Neuronal stem cell (in vitro differentiated cells): Measurements from ENCODE around the gene PFKM.

Experiments
- DNase-seq: peaks from one replicate; pipeline ENCODE4 v3.0.0-alpha.2; 2013; ENCODE audit warnings: low spot score
- H2AFZ ChIP-seq: one replicate; pipeline ENCODE4 v1.6.1; 2013; ENCODE audit warnings: mild to moderate bottlenecking, low read length, inconsistent platforms
- H2AK5ac ChIP-seq: 2 replicates; pipeline ENCODE4 v1.6.1; 2013; ENCODE audit warnings: low read depth, mild to moderate bottlenecking, inconsistent platforms, low read length, moderate library complexity, mixed read lengths
- H2BK120ac ChIP-seq: 2 replicates; pipeline ENCODE4 v1.6.1; 2013; ENCODE audit warnings: low read depth, mild to moderate bottlenecking, inconsistent platforms, low read length, moderate library complexity, mixed read lengths
- H2BK12ac ChIP-seq: one replicate; pipeline ENCODE4 v1.6.1; 2013; ENCODE audit warnings: low read length, inconsistent platforms
- H2BK15ac ChIP-seq: 2 replicates; pipeline ENCODE4 v1.6.1; 2013; ENCODE audit warnings: mild to moderate bottlenecking, low read length, inconsistent platforms, mixed read lengths
- H2BK5ac ChIP-seq: one replicate; pipeline ENCODE4 v1.6.1; 2013; ENCODE audit warnings: inconsistent platforms, mild to moderate bottlenecking, low read length, moderate library complexity
- H3K14ac ChIP-seq: one replicate; pipeline ENCODE4 v1.6.1; 2013; ENCODE audit warnings: low read length, inconsistent platforms
- H3K18ac ChIP-seq: 2 replicates; pipeline ENCODE4 v1.6.1; 2013; ENCODE audit warnings: low read length, inconsistent platforms
- H3K23ac ChIP-seq: 2 replicates; pipeline ENCODE4 v1.6.1; 2013; ENCODE audit warnings: low read depth, mild to moderate bottlenecking, mixed read lengths, low read length, inconsistent platforms; ENCODE audit not compliant: poor library complexity
- H3K27ac ChIP-seq: replicated peaks from 3 replicates; pipeline ENCODE4 v1.5.1; 2013; ENCODE audit warnings: low read length, inconsistent platforms
- H3K27me3 ChIP-seq, 3 experiments: 2 replicates each; pipeline ENCODE4 v1.6.1; 2013; ENCODE audit warnings: low read length in 3 of 3, mild to moderate bottlenecking in 2 of 3, inconsistent platforms in 1 of 3, low read depth in 1 of 3, mixed read lengths in 1 of 3, moderate library complexity in 1 of 3; ENCODE audit not compliant: control insufficient read depth in 3 of 3, insufficient read depth in 3 of 3
- H3K36me3 ChIP-seq, 2 donors: replicated peaks in 1 of 2; 2 replicates each; pipeline ENCODE4 v1.6.1; 2013; ENCODE audit warnings: low read length in 2 of 2; ENCODE audit not compliant: control insufficient read depth in 2 of 2, insufficient read depth in 2 of 2
- H3K4ac ChIP-seq: 2 replicates; pipeline ENCODE4 v1.6.1; 2013; ENCODE audit warnings: inconsistent platforms, mild to moderate bottlenecking, low read length, moderate library complexity
- H3K4me1 ChIP-seq, 2 donors: 1 replicate in 1 of 2; 2 replicates in 1 of 2; pipeline ENCODE4 v1.6.1; 2013; ENCODE audit warnings: low read length in 2 of 2, low read depth in 1 of 2; ENCODE audit not compliant: control insufficient read depth in 2 of 2, insufficient read depth in 1 of 2
- H3K4me2 ChIP-seq: one replicate; pipeline ENCODE4 v1.6.1; 2013; ENCODE audit warnings: mild to moderate bottlenecking, low read length, inconsistent platforms; ENCODE audit not compliant: insufficient read depth, poor library complexity, severe bottlenecking
- H3K4me3 ChIP-seq, 2 donors: 2 replicates each; pipeline ENCODE4 v1.5.1; 2013; ENCODE audit warnings: low read length in 2 of 2, mild to moderate bottlenecking in 2 of 2, inconsistent platforms in 1 of 2, moderate library complexity in 1 of 2
- H3K79me1 ChIP-seq: one replicate; pipeline ENCODE4 v1.6.1; 2013; ENCODE audit warnings: low read depth, mild to moderate bottlenecking, inconsistent platforms, low read length, moderate library complexity
- H3K9ac ChIP-seq: one replicate; pipeline ENCODE4 v1.6.1; 2013; ENCODE audit warnings: mild to moderate bottlenecking, low read depth, low read length, inconsistent platforms; ENCODE audit not compliant: poor library complexity
- H3K9me3 ChIP-seq, 2 donors: replicated peaks in 1 of 2; 2 replicates each; pipeline versions ENCODE3 to v1.6.1; 2013; ENCODE audit warnings: low read length in 2 of 2, mild to moderate bottlenecking in 2 of 2, inconsistent platforms in 1 of 2, low read depth in 1 of 2, mixed read lengths in 1 of 2, moderate library complexity in 1 of 2; ENCODE audit not compliant: control insufficient read depth in 2 of 2, insufficient read depth in 1 of 2
- H4K8ac ChIP-seq: one replicate; pipeline ENCODE4 v1.6.1; 2013; ENCODE audit warnings: low read depth, mild to moderate bottlenecking, inconsistent platforms, low read length, moderate library complexity
- H4K91ac ChIP-seq: one replicate; pipeline ENCODE4 v1.6.1; 2013; ENCODE audit warnings: low read length, low read depth, mild to moderate bottlenecking, inconsistent platforms; ENCODE audit not compliant: poor library complexity
- WGBS, 2 donors: extraction: QIAGEN DNeasy Blood & Tissue Kit; methylation state at CpG; one replicate each; pipeline ENCODE4 v1.1.7; 2013; ENCODE audit warnings: missing lambda C conversion rate in 2 of 2, mixed read lengths in 1 of 2; ENCODE audit not compliant: insufficient read length in 2 of 2, insufficient replicate concordance in 1 of 2; ENCODE audit errors: extremely low coverage in 2 of 2; 5-methylcytosine and 5-hydroxymethylcytosine counted together

The PFKM gene

DNA sequence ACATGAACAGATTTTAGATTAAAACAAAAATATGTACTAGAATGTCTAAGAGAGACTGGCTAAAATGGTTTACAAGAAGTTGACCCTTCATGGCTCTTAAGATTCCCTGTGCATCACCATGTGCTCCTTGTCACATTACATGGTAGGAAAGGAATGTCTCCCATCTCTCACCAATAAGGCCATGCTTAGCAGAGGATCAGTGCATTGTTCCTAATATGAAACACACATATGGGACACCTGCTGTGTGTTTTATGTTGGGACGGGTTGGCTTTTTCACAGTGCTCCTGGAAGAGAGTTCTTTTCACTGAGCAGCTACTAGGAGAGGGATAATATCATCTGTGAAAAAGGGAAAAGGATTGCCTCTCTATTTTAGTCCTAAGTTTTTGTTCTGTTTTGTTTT, 9.6 kb downstream of the PFKM start:
- Histone ChIP-seq H4K91ac (no peak overlapping the region), H3K18ac (no peak overlapping the region), H4K8ac (no peak overlapping the region), H2AK5ac (no peak overlapping the region), H3K14ac (no peak overlapping the region), H2AFZ (no peak overlapping the region), H3K36me3 (peaks cover 30 to 97% of the 10 kb centered on the region in 2 donors), H3K4me2 (no peak overlapping the region), H2BK5ac (no peak overlapping the region), H3K27ac (no peak overlapping the region), H2BK12ac (no peak overlapping the region), H2BK15ac (no peak overlapping the region), H3K23ac (no peak overlapping the region), H3K9me3 (no peaks in the 10 kb centered on the region), H3K4me1 (no peaks in the 10 kb centered on the region), H2BK120ac (no peak overlapping the region), H3K9ac (no peak overlapping the region), H3K79me1 (no peaks in the 10 kb centered on the region), H3K4ac (no peak overlapping the region), H3K4me3 (no peak overlapping the region), H3K27me3 (no peaks in the 10 kb centered on the region)
- no peak for DNase-seq
- no CpG with 5 or more reads among the region's 1 CpG for WGBS, 2 donors

DNA sequence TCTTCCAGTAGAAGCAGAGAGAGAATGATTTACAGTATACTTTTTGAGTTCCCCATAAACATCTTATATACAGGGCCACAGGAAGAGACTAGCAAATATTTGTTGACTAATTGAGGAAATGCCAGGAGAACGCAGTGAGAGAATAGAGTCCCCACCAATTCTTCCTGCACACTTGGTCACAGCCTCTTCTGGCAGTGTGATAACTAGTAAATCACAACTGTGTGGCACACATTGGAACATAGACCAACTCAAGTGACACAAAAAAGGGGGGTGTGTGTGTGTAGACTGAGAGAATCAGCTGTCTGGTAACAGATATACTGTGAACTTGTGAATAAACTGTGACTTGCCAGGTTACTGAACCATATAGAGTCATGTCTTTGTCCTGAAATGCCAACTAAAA, 10.2 kb downstream of the PFKM start:
- WGBS, 2 donors, result no CpG with 5 or more reads among the region's 1 CpG
- Histone ChIP-seq H3K27ac (no peak overlapping the region), H2BK120ac (no peak overlapping the region), H3K4ac (no peak overlapping the region), H4K91ac (no peak overlapping the region), H3K23ac (no peak overlapping the region), H2BK15ac (no peak overlapping the region), H3K9ac (no peak overlapping the region), H3K18ac (no peak overlapping the region), H3K4me2 (no peak overlapping the region), H3K36me3 (peaks cover 34 to 97% of the 10 kb centered on the region in 2 donors), H2BK5ac (no peak overlapping the region), H3K4me1 (no peaks in the 10 kb centered on the region), H2BK12ac (no peak overlapping the region), H2AK5ac (no peak overlapping the region), H3K9me3 (no peaks in the 10 kb centered on the region), H3K27me3 (no peaks in the 10 kb centered on the region), H3K4me3 (no peak overlapping the region), H2AFZ (no peak overlapping the region), H3K79me1 (no peaks in the 10 kb centered on the region), H4K8ac (no peak overlapping the region), H3K14ac (no peak overlapping the region)
- DNase-seq, result no peak

DNA sequence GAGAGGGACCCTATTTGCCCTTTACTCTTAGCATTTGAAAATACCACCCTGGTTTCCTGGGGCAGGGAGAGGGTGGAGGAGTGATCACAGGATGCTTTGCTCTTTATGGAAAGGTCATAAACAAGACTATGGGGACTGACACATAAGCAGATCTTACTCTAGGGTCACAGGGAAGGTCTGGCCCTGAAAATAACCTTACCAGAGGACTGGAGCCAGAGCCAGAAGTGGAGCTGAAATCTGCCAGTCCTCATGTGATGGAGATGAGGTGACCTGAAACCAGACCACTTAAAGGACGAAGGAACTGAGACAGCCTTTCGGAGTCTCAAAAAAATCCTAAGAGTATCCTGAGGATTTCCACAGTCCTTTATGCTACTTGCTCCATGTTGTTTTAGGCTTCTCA, 12.4 kb downstream of the PFKM start:
- Histone ChIP-seq H3K4ac (no peak overlapping the region), H3K4me3 (no peak overlapping the region), H2BK120ac (no peak overlapping the region), H4K91ac (no peak overlapping the region), H3K79me1 (no peaks in the 10 kb centered on the region), H3K36me3 (peaks cover 40 to 98% of the 10 kb centered on the region in 2 donors), H2BK15ac (no peak overlapping the region), H3K4me1 (no peaks in the 10 kb centered on the region), H2BK12ac (no peak overlapping the region), H3K27ac (no peak overlapping the region), H2AK5ac (no peak overlapping the region), H3K9me3 (no peaks in the 10 kb centered on the region), H3K23ac (no peak overlapping the region), H3K27me3 (no peaks in the 10 kb centered on the region), H3K14ac (no peak overlapping the region), H3K18ac (no peak overlapping the region), H2AFZ (no peak overlapping the region), H4K8ac (no peak overlapping the region), H2BK5ac (no peak overlapping the region), H3K9ac (no peak overlapping the region), H3K4me2 (no peak overlapping the region)
- no peak for DNase-seq
- WGBS, 2 donors, result no CpG with 5 or more reads among the region's 2 CpGs

DNA sequence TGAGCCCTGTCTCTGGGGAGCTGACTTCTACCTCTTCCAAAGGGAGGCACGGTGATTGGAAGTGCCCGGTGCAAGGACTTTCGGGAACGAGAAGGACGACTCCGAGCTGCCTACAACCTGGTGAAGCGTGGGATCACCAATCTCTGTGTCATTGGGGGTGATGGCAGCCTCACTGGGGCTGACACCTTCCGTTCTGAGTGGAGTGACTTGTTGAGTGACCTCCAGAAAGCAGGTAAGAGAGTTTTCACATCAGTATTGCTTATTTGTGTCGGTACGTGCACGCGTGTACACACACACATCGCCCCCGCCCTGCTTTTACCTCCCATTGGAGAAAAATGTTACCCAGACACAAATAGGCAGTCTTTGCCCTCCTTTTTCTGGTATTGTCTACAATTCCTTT, 13.7 kb downstream of the PFKM start:
- Histone ChIP-seq H2BK12ac (no peak overlapping the region), H3K9me3 (no peaks in the 10 kb centered on the region), H3K4ac (no peak overlapping the region), H2AFZ (no peak overlapping the region), H3K79me1 (no peaks in the 10 kb centered on the region), H2BK120ac (no peak overlapping the region), H3K9ac (no peak overlapping the region), H3K27me3 (no peaks in the 10 kb centered on the region), H2AK5ac (no peak overlapping the region), H3K18ac (no peak overlapping the region), H3K4me1 (no peaks in the 10 kb centered on the region), H3K23ac (no peak overlapping the region), H3K4me2 (no peak overlapping the region), H2BK5ac (no peak overlapping the region), H4K8ac (no peak overlapping the region), H3K14ac (no peak overlapping the region), H3K4me3 (no peak overlapping the region), H4K91ac (no peak overlapping the region), H3K27ac (no peak overlapping the region), H2BK15ac (no peak overlapping the region), H3K36me3 (peaks cover 43 to 95% of the 10 kb centered on the region in 2 donors)
- WGBS, 2 donors, result no CpG with 5 or more reads among the region's 14 CpGs
- DNase-seq, result no peak
